Activated naive CD8-positive, alpha-beta T cell treated with anti-CD3 and anti-CD28 coated beads, Interleukin-2, amount 10 ng/mL, durations not matched to agents 7 days and 5 days (primary cell): ENCODE measurements around the gene SSX2IP. TPM values are rescaled to one million over a fixed set of nuclear protein-coding genes. Genes with fewer than 3 reads are reported as not detected.
A peak's percentile ranks its signal among the peaks of the same experiment; 100 is the strongest.
"Not testable (repeated sequence)": the region's sequence is repeated elsewhere in the genome, so short reads cannot be mapped to it uniquely, and the experiment has no call there.

Source experiments
- ATAC-seq: fragments of 150-1000 bp; cut with Tn5 transposase; one replicate; pipeline ENCODE4 v1.10.0; 2021; ENCODE audit warnings: low read depth, moderate library complexity
- POLR2A ChIA-PET: fragments of 350-600 bp; sonication (Branson Sonifier 250); formaldehyde crosslinking; loops from one replicate; lab custom pipeline; 2021; ENCODE audit warnings: antibody characterized with exemption; lab: Charles Lee
- DNase-seq: peaks from one replicate; pipeline ENCODE4 v3.0.0; 2021
- H3K27ac Mint-ChIP-seq: one replicate; pipeline ENCODE4 v1.8.0; 2022; ENCODE audit warnings: mild to moderate bottlenecking, mixed read lengths
- H3K27me3 Mint-ChIP-seq: one replicate; pipeline ENCODE4 v1.8.0; 2022; ENCODE audit warnings: mild to moderate bottlenecking, moderate library complexity, mixed read lengths
- H3K36me3 Mint-ChIP-seq: one replicate; pipeline ENCODE4 v1.8.0; 2021; ENCODE audit warnings: mild to moderate bottlenecking, mixed read lengths
- H3K4me1 Mint-ChIP-seq: one replicate; pipeline ENCODE4 v1.8.0; 2021; ENCODE audit warnings: mixed read lengths
- H3K4me3 Mint-ChIP-seq: one replicate; pipeline ENCODE4 v1.8.0; 2022; ENCODE audit warnings: mild to moderate bottlenecking, moderate library complexity, mixed read lengths
- H3K9me3 Mint-ChIP-seq: one replicate; pipeline ENCODE4 v1.8.0; 2021; ENCODE audit warnings: mixed read lengths
- total RNA-seq, 2 experiments: library from RNA; stranded (reverse); gene quantifications; one replicate each; pipeline ENCODE4 v1.2.3, GENCODE V29; 2021

Gene SSX2IP
- total RNA-seq, 2 experiments from 2014 or later = 14.4 to 16.0 TPM

GRCh38 chr1:84644472-84644871 lies 45.8 kb downstream of the SSX2IP start:
- no peak overlapping the region for H3K4me3 Mint-ChIP-seq
- no peaks in the 10 kb centered on the region for H3K27me3 Mint-ChIP-seq
- no peaks in the 10 kb centered on the region for H3K9me3 Mint-ChIP-seq
- DNase-seq = no peak
- no peak overlapping the region for H3K27ac Mint-ChIP-seq
- ATAC-seq = no peak
- H3K4me1 Mint-ChIP-seq = no peaks in the 10 kb centered on the region
- H3K36me3 Mint-ChIP-seq = peaks cover 9% of the 10 kb centered on the region
- POLR2A ChIA-PET = no interaction called here

GRCh38 chr1:84643183-84643582 lies 47.1 kb downstream of the SSX2IP start:
- no peaks in the 10 kb centered on the region for H3K4me1 Mint-ChIP-seq
- H3K36me3 Mint-ChIP-seq = peaks cover 9% of the 10 kb centered on the region
- no peak for ATAC-seq
- POLR2A ChIA-PET = no interaction called here
- no peaks in the 10 kb centered on the region for H3K9me3 Mint-ChIP-seq
- H3K27me3 Mint-ChIP-seq = no peaks in the 10 kb centered on the region
- H3K27ac Mint-ChIP-seq = no peak overlapping the region
- H3K4me3 Mint-ChIP-seq = no peak overlapping the region
- DNase-seq = no peak

- H3K4me1 Mint-ChIP-seq = no peaks in the 10 kb centered on the region
- no peak overlapping the region for H3K27ac Mint-ChIP-seq
- no peak for DNase-seq
- no peak overlapping the region for H3K4me3 Mint-ChIP-seq
- peaks cover 9% of the 10 kb centered on the region for H3K36me3 Mint-ChIP-seq
- no peaks in the 10 kb centered on the region for H3K27me3 Mint-ChIP-seq
- no peak for ATAC-seq
- POLR2A ChIA-PET = no interaction called here
- H3K9me3 Mint-ChIP-seq = no peaks in the 10 kb centered on the region
These were observed 47.5 kb downstream of the SSX2IP start for GRCh38 chr1:84642774-84643173.

- ATAC-seq, H3K36me3 Mint-ChIP-seq, POLR2A ChIA-PET, H3K27me3 Mint-ChIP-seq, H3K4me1 Mint-ChIP-seq, DNase-seq, H3K9me3 Mint-ChIP-seq, H3K4me3 Mint-ChIP-seq, H3K27ac Mint-ChIP-seq: not testable (repeated sequence)
These were observed 50.5 kb downstream of the SSX2IP start for GRCh38 chr1:84639731-84640130.

- H3K36me3 Mint-ChIP-seq = no peaks in the 10 kb centered on the region
- H3K27me3 Mint-ChIP-seq = peaks cover 3% of the 10 kb centered on the region
- DNase-seq = no peak
- H3K4me3 Mint-ChIP-seq = no peak overlapping the region
- peaks cover 7% of the 10 kb centered on the region for H3K4me1 Mint-ChIP-seq
- H3K27ac Mint-ChIP-seq = no peak overlapping the region
- no peak for ATAC-seq
- H3K9me3 Mint-ChIP-seq = no peaks in the 10 kb centered on the region
- POLR2A ChIA-PET = no interaction called here
These were observed 54.8 kb downstream of the SSX2IP start for GRCh38 chr1:84635429-84635828.

GRCh38 chr1:84634536-84635205 lies 55.6 kb downstream of the SSX2IP start:
- no peak for DNase-seq

GRCh38 chr1:84632673-84633434 lies 57.4 kb downstream of the SSX2IP start:
- peaks cover 7% of the 10 kb centered on the region for H3K4me1 Mint-ChIP-seq
- ATAC-seq = no peak
- no peaks in the 10 kb centered on the region for H3K36me3 Mint-ChIP-seq
- POLR2A ChIA-PET = no interaction called here
- H3K27ac Mint-ChIP-seq = no peak overlapping the region
- peaks cover 3% of the 10 kb centered on the region for H3K27me3 Mint-ChIP-seq
- no peak overlapping the region for H3K4me3 Mint-ChIP-seq
- no peak for DNase-seq
- no peaks in the 10 kb centered on the region for H3K9me3 Mint-ChIP-seq

More at GRCh38 chr1:84634536-84635205, 55.6 kb downstream of the SSX2IP start:
- Mint-ChIP-seq H3K9me3 (no peaks in the 10 kb centered on the region), H3K4me3 (no peak overlapping the region), H3K27me3 (peaks cover 3% of the 10 kb centered on the region), H3K36me3 (no peaks in the 10 kb centered on the region), H3K27ac (no peak overlapping the region), H3K4me1 (peaks cover 7% of the 10 kb centered on the region)
- no peak for ATAC-seq
- POLR2A ChIA-PET = no interaction called here

GRCh38 chr1:84632137-84632536 lies 58.1 kb downstream of the SSX2IP start:
- Mint-ChIP-seq H3K27me3 (no peaks in the 10 kb centered on the region), H3K36me3 (no peaks in the 10 kb centered on the region), H3K27ac (no peak overlapping the region), H3K4me1 (peaks cover 7% of the 10 kb centered on the region), H3K4me3 (no peak overlapping the region), H3K9me3 (no peaks in the 10 kb centered on the region)
- no peak for ATAC-seq
- no peak for DNase-seq
- POLR2A ChIA-PET = no interaction called here

GRCh38 chr1:84624876-84625275 lies 65.4 kb downstream of the SSX2IP start:
- Mint-ChIP-seq H3K9me3 (no peaks in the 10 kb centered on the region), H3K27ac (no peak overlapping the region), H3K4me3 (no peak overlapping the region), H3K36me3 (no peaks in the 10 kb centered on the region), H3K27me3 (peaks cover 5% of the 10 kb centered on the region), H3K4me1 (peaks cover 6% of the 10 kb centered on the region)
- POLR2A ChIA-PET = no interaction called here
- no peak for DNase-seq
- ATAC-seq = no peak

GRCh38 chr1:84621553-84621952 lies 68.7 kb downstream of the SSX2IP start:
- Mint-ChIP-seq H3K4me1 (peaks cover 11% of the 10 kb centered on the region), H3K9me3 (no peaks in the 10 kb centered on the region), H3K36me3 (no peaks in the 10 kb centered on the region), H3K4me3 (no peak overlapping the region), H3K27ac (no peak overlapping the region), H3K27me3 (peaks cover 5% of the 10 kb centered on the region)
- POLR2A ChIA-PET = no interaction called here
- no peak for DNase-seq
- no peak for ATAC-seq

GRCh38 chr1:84620720-84621313 lies 69.4 kb downstream of the SSX2IP start:
- Mint-ChIP-seq H3K27me3 (peaks cover under 1% of the 10 kb centered on the region), H3K36me3 (no peaks in the 10 kb centered on the region), H3K4me1 (peaks cover 11% of the 10 kb centered on the region), H3K4me3 (peak overlapping the region; percentile 92), H3K27ac (peak overlapping the region; percentile 90), H3K9me3 (no peaks in the 10 kb centered on the region)
- peak; percentile 97 for ATAC-seq
- POLR2A ChIA-PET = interaction anchor here (0.8 to 1.0 kb wide), 6 partner anchors 46 to 186 kb away, joined by 3 to 6 read pairs (median 3); partner anchors contain the start of genes GNG5 and SPATA1
- DNase-seq = peak; percentile 96

- peak overlapping the region; percentile 41 for H3K4me3 Mint-ChIP-seq
- H3K27ac Mint-ChIP-seq = no peak overlapping the region
- peaks cover 5% of the 10 kb centered on the region for H3K9me3 Mint-ChIP-seq
- peaks cover 11% of the 10 kb centered on the region for H3K4me1 Mint-ChIP-seq
- POLR2A ChIA-PET = interaction anchor here (0.8 to 1.0 kb wide), 2 partner anchors 113 to 183 kb away, joined by 3 to 6 read pairs; partner anchors contain the start of genes GNG5 and SPATA1
- no peaks in the 10 kb centered on the region for H3K27me3 Mint-ChIP-seq
- H3K36me3 Mint-ChIP-seq = peaks cover 3% of the 10 kb centered on the region
- DNase-seq (no peak), ATAC-seq (no peak)
These were observed 70.7 kb downstream of the SSX2IP start for GRCh38 chr1:84619383-84620102.

GRCh38 chr1:84617349-84617748 lies 72.9 kb downstream of the SSX2IP start:
- Mint-ChIP-seq H3K36me3 (peaks cover 13% of the 10 kb centered on the region), H3K9me3 (peaks cover 17% of the 10 kb centered on the region), H3K27me3 (no peaks in the 10 kb centered on the region), H3K27ac (no peak overlapping the region), H3K4me1 (peaks cover 12% of the 10 kb centered on the region), H3K4me3 (no peak overlapping the region)
- POLR2A ChIA-PET = no interaction called here
- DNase-seq = no peak
- ATAC-seq = no peak
